A673 (cell line): ENCODE data around the gene INHBB. TPM values are rescaled to one million over a fixed set of nuclear protein-coding genes. Genes with fewer than 3 reads are reported as not detected.
"Not testable (repeated sequence)": the region's sequence is repeated elsewhere in the genome, so short reads cannot be mapped to it uniquely, and the experiment has no call there.

ENCODE experiments used
- BruUV-seq: library from RNA; stranded (reverse); fragments of 400-500 nt; replicated peaks from 2 replicates; lab custom pipeline; 2021; lab: Mats Ljungman, UMichigan
- CTCF ChIA-PET: fragments of 300-600 bp; sonication (Branson Sonifier 250); formaldehyde crosslinking; loops from one replicate; lab custom pipeline; 2022; ENCODE audit warnings: antibody characterized with exemption; lab: Charles Lee
- POLR2A ChIA-PET: fragments of 300-600 bp; sonication (Branson Sonifier 250); formaldehyde crosslinking; loops from one replicate; lab custom pipeline; 2022; ENCODE audit warnings: antibody characterized with exemption; ENCODE audit not compliant: low non-redundant PET; lab: Charles Lee
- DNase-seq: peaks from one replicate; pipeline ENCODE4 v3.0.0-alpha.2; 2015; ENCODE audit warnings: low spot score
- H3K27ac ChIP-seq: fragments of 200-600 bp; sonication (generic); 2 replicates; pipeline ENCODE4 v1.5.1; 2016; ENCODE audit warnings: mixed run types, low read depth, mild to moderate bottlenecking, mixed read lengths, antibody characterized with exemption, low read length; ENCODE audit not compliant: poor library complexity, severe bottlenecking
- H3K27me3 ChIP-seq: fragments of 200-600 bp; sonication (generic); replicated peaks from 2 replicates; pipeline ENCODE4 v1.6.1; 2017; ENCODE audit warnings: mixed run types, low read depth, mild to moderate bottlenecking, mixed read lengths, antibody characterized with exemption, low read length; ENCODE audit not compliant: insufficient read depth, poor library complexity
- H3K36me3 ChIP-seq: fragments of 200-600 bp; sonication (generic); 2 replicates; pipeline ENCODE4 v1.6.1; 2016; ENCODE audit warnings: mixed run types, mild to moderate bottlenecking, mixed read lengths, antibody characterized with exemption, low read length; ENCODE audit not compliant: insufficient read depth, poor library complexity, severe bottlenecking
- H3K4me1 ChIP-seq: fragments of 200-600 bp; sonication (generic); 2 replicates; pipeline ENCODE4 v1.6.1; 2017; ENCODE audit warnings: mixed run types, mild to moderate bottlenecking, mixed read lengths, antibody characterized with exemption, low read length; ENCODE audit not compliant: insufficient read depth, poor library complexity, severe bottlenecking
- H3K4me3 ChIP-seq: fragments of 200-600 bp; sonication (generic); 2 replicates; pipeline ENCODE4 v1.5.1; 2016; ENCODE audit warnings: low read depth, mixed run types, mild to moderate bottlenecking, mixed read lengths, low read length; ENCODE audit not compliant: poor library complexity, severe bottlenecking
- H3K9me3 ChIP-seq: fragments of 200-600 bp; sonication (generic); 2 replicates; pipeline ENCODE4 v1.6.1; 2016; ENCODE audit warnings: mixed run types, low read depth, mild to moderate bottlenecking, mixed read lengths, antibody characterized with exemption, low read length; ENCODE audit not compliant: poor library complexity, severe bottlenecking
- EZH2 ChIP-seq: fragments of 200-600 bp; sonication (generic); IDR thresholded peaks from 2 replicates; pipeline ENCODE4 v1.6.1; 2017; ENCODE audit warnings: borderline replicate concordance, low read depth, mild to moderate bottlenecking, mixed read lengths, antibody characterized with exemption, low read length; ENCODE audit not compliant: poor library complexity, severe bottlenecking
- intact Hi-C: fragments of 100-400 bp; cut with micrococcal nuclease; formaldehyde crosslinking; loops from one replicate; pipeline ENCODE4 v1.10.0; 2022; ENCODE audit not compliant: unreplicated experiment
- total RNA-seq: library from RNA; stranded (reverse); gene quantifications from 2 replicates; pipeline ENCODE4 v1.2.3, GENCODE V29; 2021
- TF ChIP-seq, protein P1 (sequence below): fragments of 300-800, 200-600 bp; sonication (generic); conservative IDR thresholded peaks from 2 replicates; pipeline ENCODE4 v1.5.1; 2017; ENCODE audit warnings: low read depth, mild to moderate bottlenecking, antibody characterized with exemption, low read length, moderate library complexity, mixed read lengths

Gene INHBB
- total RNA-seq, 1 experiment from 2014 or later: 0.09 TPM

- Histone ChIP-seq H3K36me3 (no peaks in the 10 kb centered on the region), H3K27me3 (no peaks in the 10 kb centered on the region), H3K4me1 (no peaks in the 10 kb centered on the region), H3K27ac (no peak overlapping the region), H3K4me3 (no peak overlapping the region), H3K9me3 (no peaks in the 10 kb centered on the region)
- intact Hi-C loops: loop anchor here (5.0 kb wide), 1 partner anchor 203 kb away; no protein-coding TSS in a partner anchor
- BruUV-seq: no TSS peak
- ChIA-PET CTCF (no interaction called here), POLR2A (no interaction called here)
- TF ChIP-seq, protein P1, sequence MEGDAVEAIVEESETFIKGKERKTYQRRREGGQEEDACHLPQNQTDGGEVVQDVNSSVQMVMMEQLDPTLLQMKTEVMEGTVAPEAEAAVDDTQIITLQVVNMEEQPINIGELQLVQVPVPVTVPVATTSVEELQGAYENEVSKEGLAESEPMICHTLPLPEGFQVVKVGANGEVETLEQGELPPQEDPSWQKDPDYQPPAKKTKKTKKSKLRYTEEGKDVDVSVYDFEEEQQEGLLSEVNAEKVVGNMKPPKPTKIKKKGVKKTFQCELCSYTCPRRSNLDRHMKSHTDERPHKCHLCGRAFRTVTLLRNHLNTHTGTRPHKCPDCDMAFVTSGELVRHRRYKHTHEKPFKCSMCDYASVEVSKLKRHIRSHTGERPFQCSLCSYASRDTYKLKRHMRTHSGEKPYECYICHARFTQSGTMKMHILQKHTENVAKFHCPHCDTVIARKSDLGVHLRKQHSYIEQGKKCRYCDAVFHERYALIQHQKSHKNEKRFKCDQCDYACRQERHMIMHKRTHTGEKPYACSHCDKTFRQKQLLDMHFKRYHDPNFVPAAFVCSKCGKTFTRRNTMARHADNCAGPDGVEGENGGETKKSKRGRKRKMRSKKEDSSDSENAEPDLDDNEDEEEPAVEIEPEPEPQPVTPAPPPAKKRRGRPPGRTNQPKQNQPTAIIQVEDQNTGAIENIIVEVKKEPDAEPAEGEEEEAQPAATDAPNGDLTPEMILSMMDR: no peak
- TF ChIP-seq EZH2: no peak
- no peak for DNase-seq
These were observed 35.8 kb upstream of the INHBB start for GRCh38 chr2:120310136-120310535.

DNA sequence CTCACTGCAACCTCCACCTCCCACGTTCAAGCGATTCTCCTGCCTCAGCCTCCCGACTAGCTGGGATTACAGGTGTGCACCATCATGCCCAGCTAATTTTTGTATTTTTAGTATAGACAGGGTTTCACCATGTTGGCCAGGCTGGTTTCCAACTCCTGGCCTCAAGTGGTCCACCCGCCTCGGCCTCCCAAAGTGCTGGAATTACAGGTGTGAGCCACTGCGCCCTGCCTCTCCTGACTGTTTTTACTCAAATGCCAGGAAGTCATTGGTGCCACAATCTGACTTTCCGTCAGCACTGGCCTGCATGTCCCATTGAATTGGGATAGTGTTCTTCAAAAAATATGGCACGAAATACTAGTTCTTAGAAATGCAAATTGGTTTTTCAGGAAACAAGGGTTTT lies 35.1 kb upstream of the INHBB start:
- POLR2A ChIA-PET: interaction anchor here (0.6 kb wide), 1 partner anchor 34 kb away, joined by 3 read pairs; no protein-coding TSS in a partner anchor
- BruUV-seq, DNase-seq, H3K4me1 ChIP-seq, H3K36me3 ChIP-seq, H3K27ac ChIP-seq, H3K9me3 ChIP-seq, H3K4me3 ChIP-seq, H3K27me3 ChIP-seq: not testable (repeated sequence)
- intact Hi-C loops: loop anchor here (5.0 kb wide), 1 partner anchor 204 kb away; no protein-coding TSS in a partner anchor
- CTCF ChIA-PET: interaction anchor here (0.7 kb wide), 1 partner anchor 40 kb away, joined by 3 read pairs; no protein-coding TSS in a partner anchor

DNA sequence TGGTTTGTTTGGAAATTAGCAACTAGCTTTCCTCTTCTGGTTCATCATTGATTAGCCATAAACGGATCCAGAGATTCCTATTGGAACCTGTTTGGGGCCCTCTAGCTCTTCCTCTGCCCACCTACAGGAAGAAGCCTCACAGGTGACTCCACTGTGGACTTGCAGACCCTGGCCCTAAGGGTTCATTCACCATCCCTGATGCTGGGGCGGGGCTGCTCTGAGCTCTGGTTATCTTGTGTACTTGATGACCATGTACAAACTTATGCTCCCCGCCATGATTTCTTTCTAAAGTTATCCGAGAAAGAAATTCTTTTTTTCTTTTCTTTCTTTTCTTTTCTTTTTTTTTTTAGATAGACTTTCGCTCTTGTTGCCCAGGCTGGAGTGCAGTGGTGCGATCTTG lies 33.9 kb upstream of the INHBB start:
- DNase-seq: no peak
- no TSS peak for BruUV-seq
- ChIA-PET CTCF (interaction anchor here (0.6 to 0.7 kb wide), 2 partner anchors 34 to 609 kb away, joined by 4 to 7 read pairs; partner anchors contain the start of gene INHBB), POLR2A (no interaction called here)
- H3K36me3 ChIP-seq: no peaks in the 10 kb centered on the region
- no peak overlapping the region for H3K27ac ChIP-seq
- no peaks in the 10 kb centered on the region for H3K9me3 ChIP-seq
- no peaks in the 10 kb centered on the region for H3K27me3 ChIP-seq
- no peak overlapping the region for H3K4me3 ChIP-seq
- intact Hi-C loops: loop anchor here (2.0 to 5.0 kb wide), 4 partner anchors 59 to 609 kb away; partner anchors contain the start of gene RALB
- H3K4me1 ChIP-seq: no peaks in the 10 kb centered on the region
- TF ChIP-seq, protein P1: no peak
- no peak for TF ChIP-seq EZH2
